PC-9 (cell line): ENCODE results near the gene CDH11. TPM values are rescaled to one million over a fixed set of nuclear protein-coding genes. Genes with fewer than 3 reads are reported as not detected.

Source experiments
- BruUV-seq: library from RNA; stranded (reverse); fragments of 400-500 nt; replicated peaks from 2 replicates; lab custom pipeline; 2021; lab: Mats Ljungman, UMichigan
- CTCF ChIA-PET: fragments of 300-600 bp; sonication (Branson Sonifier 250); formaldehyde crosslinking; loops from one replicate; lab custom pipeline; 2022; ENCODE audit warnings: antibody characterized with exemption; lab: Charles Lee
- POLR2A ChIA-PET: fragments of 300-600 bp; sonication (Branson Sonifier 250); formaldehyde crosslinking; loops from one replicate; lab custom pipeline; 2022; ENCODE audit warnings: antibody characterized with exemption; ENCODE audit not compliant: unreplicated experiment; lab: Charles Lee
- DNase-seq, 2 experiments: peaks; one replicate each; pipeline versions ENCODE4 v3.0.0 to v3.0.0-alpha.2; 2015 to 2022; ENCODE audit warnings: mixed read lengths in 1 of 2
- H2AFZ ChIP-seq: fragments of 200-600 bp; sonication (generic); 2 replicates; pipeline ENCODE4 v1.8.1; 2017; ENCODE audit warnings: antibody characterized with exemption
- H3F3A ChIP-seq: fragments of 200-600 bp; sonication (generic); 2 replicates; pipeline ENCODE4 v1.8.1; 2017; ENCODE audit warnings: antibody characterized with exemption, mild to moderate bottlenecking, low read depth; ENCODE audit not compliant: insufficient read depth
- H3K27ac ChIP-seq: fragments of 200-600 bp; sonication (generic); 2 replicates; pipeline ENCODE4 v1.6.1; 2016; ENCODE audit warnings: mixed run types
- H3K27me3 ChIP-seq: fragments of 200-600 bp; sonication (generic); 2 replicates; pipeline ENCODE4 v1.6.1; 2016; ENCODE audit warnings: low read depth, mixed run types; ENCODE audit not compliant: insufficient read depth
- H3K36me3 ChIP-seq: fragments of 200-600 bp; sonication (generic); 2 replicates; pipeline ENCODE4 v1.6.1; 2016; ENCODE audit warnings: low read depth, mixed run types
- H3K4me1 ChIP-seq: fragments of 200-600 bp; sonication (generic); replicated peaks from 2 replicates; pipeline ENCODE4 v1.6.1; 2016; ENCODE audit warnings: mixed run types; ENCODE audit not compliant: insufficient read depth
- H3K4me2 ChIP-seq: fragments of 200-600 bp; sonication (generic); 2 replicates; pipeline ENCODE4 v1.6.1; 2017; ENCODE audit warnings: mixed run types
- H3K4me3 ChIP-seq: fragments of 200-600 bp; sonication (generic); 2 replicates; pipeline ENCODE4 v1.6.1; 2016; ENCODE audit warnings: mixed run types
- H3K79me2 ChIP-seq: fragments of 200-600 bp; sonication (generic); 2 replicates; pipeline ENCODE4 v1.6.1; 2017; ENCODE audit warnings: low read depth, mixed run types
- H3K9me2 ChIP-seq: fragments of 200-600 bp; sonication (generic); 2 replicates; pipeline ENCODE4 v1.8.1; 2017; ENCODE audit warnings: mild to moderate bottlenecking; ENCODE audit not compliant: insufficient read depth
- H3K9me3 ChIP-seq: fragments of 200-600 bp; sonication (generic); 2 replicates; pipeline ENCODE4 v1.8.1; 2016; ENCODE audit warnings: low read depth; ENCODE audit not compliant: insufficient read depth
- H4K20me1 ChIP-seq: fragments of 200-600 bp; sonication (generic); 2 replicates; pipeline ENCODE4 v1.8.1; 2017; ENCODE audit not compliant: insufficient read depth
- CTCF ChIP-seq: fragments of 200-600 bp; sonication (generic); conservative IDR thresholded peaks from 2 replicates; pipeline ENCODE4 v1.6.1; 2017; ENCODE audit warnings: mixed run types, antibody characterized with exemption, mild to moderate bottlenecking, moderate library complexity
- EZH2 ChIP-seq: fragments of 200-600 bp; sonication (generic); IDR thresholded peaks from 2 replicates; pipeline ENCODE4 v1.8.0; 2017; ENCODE audit warnings: antibody characterized with exemption, low read depth
- intact Hi-C: fragments of 100-400 bp; cut with micrococcal nuclease; formaldehyde crosslinking; loops from one replicate; pipeline ENCODE4 v1.10.0; 2022; ENCODE audit not compliant: unreplicated experiment
- total RNA-seq: library from RNA; stranded (reverse); gene quantifications from 2 replicates; pipeline ENCODE4 v1.2.3, GENCODE V29; 2021

The CDH11 gene
- total RNA-seq, 1 experiment from 2014 or later = not detected

GRCh38 chr16:64925166-64925565 lies 196.7 kb downstream of the CDH11 start:
- TF ChIP-seq CTCF (no peak), EZH2 (no peak)
- Histone ChIP-seq H4K20me1 (no peaks in the 10 kb centered on the region), H3K4me2 (no peak overlapping the region), H3K9me3 (no peaks in the 10 kb centered on the region), H3F3A (no peaks in the 10 kb centered on the region), H3K79me2 (no peaks in the 10 kb centered on the region), H3K4me1 (no peaks in the 10 kb centered on the region), H3K9me2 (no peaks in the 10 kb centered on the region), H3K27me3 (no peaks in the 10 kb centered on the region), H2AFZ (no peak overlapping the region), H3K4me3 (no peak overlapping the region), H3K36me3 (no peaks in the 10 kb centered on the region), H3K27ac (no peak overlapping the region)
- intact Hi-C loops = no loop called here
- BruUV-seq = no TSS peak
- no peak for DNase-seq
- ChIA-PET CTCF (no interaction called here), POLR2A (no interaction called here)

- ChIA-PET POLR2A (no interaction called here), CTCF (no interaction called here)
- Histone ChIP-seq H3K9me2 (no peaks in the 10 kb centered on the region), H3K36me3 (no peaks in the 10 kb centered on the region), H2AFZ (no peak overlapping the region), H3F3A (no peaks in the 10 kb centered on the region), H3K79me2 (no peaks in the 10 kb centered on the region), H3K27me3 (no peaks in the 10 kb centered on the region), H4K20me1 (no peaks in the 10 kb centered on the region), H3K4me3 (no peak overlapping the region), H3K27ac (no peak overlapping the region), H3K4me1 (no peaks in the 10 kb centered on the region), H3K9me3 (no peaks in the 10 kb centered on the region), H3K4me2 (no peak overlapping the region)
- intact Hi-C loops = no loop called here
- DNase-seq = no peak
- BruUV-seq = no TSS peak
- TF ChIP-seq CTCF (no peak), EZH2 (no peak)
Observed at GRCh38 chr16:64924086-64924485, 197.8 kb downstream of the CDH11 start.

- no peak overlapping the region; the same call in 1 of the 2 replicates for H2AFZ ChIP-seq
- H4K20me1 ChIP-seq = no peaks in the 10 kb centered on the region
- H3K4me2 ChIP-seq = no peak overlapping the region
- no peaks in the 10 kb centered on the region for H3K4me1 ChIP-seq
- H3F3A ChIP-seq = no peaks in the 10 kb centered on the region
- no peaks in the 10 kb centered on the region for H3K79me2 ChIP-seq
- no peaks in the 10 kb centered on the region for H3K36me3 ChIP-seq
- DNase-seq = no peak
- no TSS peak for BruUV-seq
- H3K9me2 ChIP-seq = no peaks in the 10 kb centered on the region
- TF ChIP-seq EZH2 = no peak
- TF ChIP-seq CTCF = no peak
- POLR2A ChIA-PET = no interaction called here
- H3K9me3 ChIP-seq = no peaks in the 10 kb centered on the region
- no peak overlapping the region for H3K27ac ChIP-seq
- CTCF ChIA-PET = no interaction called here
- H3K27me3 ChIP-seq = no peaks in the 10 kb centered on the region
- no peak overlapping the region for H3K4me3 ChIP-seq
- intact Hi-C loops = no loop called here
Observed at GRCh38 chr16:64919929-64920607, 201.8 kb downstream of the CDH11 start.
